Calu3 (cell line): Measurements from ENCODE around the gene LRRC27. TPM values are rescaled to one million over a fixed set of nuclear protein-coding genes. Genes with fewer than 3 reads are reported as not detected.

Experiments
- BruUV-seq: library from RNA; stranded (reverse); fragments of 400-500 nt; replicated peaks from 2 replicates; lab custom pipeline; 2021; lab: Mats Ljungman, UMichigan
- CTCF ChIA-PET: fragments of 300-600 bp; sonication (Branson Sonifier 250); formaldehyde crosslinking; loops from one replicate; lab custom pipeline; 2022; ENCODE audit warnings: antibody characterized with exemption; lab: Charles Lee
- DNase-seq: peaks from one replicate; pipeline ENCODE4 v3.0.0; 2022
- H3K27ac Mint-ChIP-seq: one replicate; pipeline ENCODE4 v1.8.0; 2022; ENCODE audit warnings: mixed read lengths; ENCODE audit not compliant: unreplicated experiment
- H3K27me3 Mint-ChIP-seq: one replicate; pipeline ENCODE4 v1.8.0; 2022; ENCODE audit warnings: mixed read lengths; ENCODE audit not compliant: unreplicated experiment
- H3K36me3 Mint-ChIP-seq: one replicate; pipeline ENCODE4 v1.8.0; 2022; ENCODE audit warnings: mild to moderate bottlenecking, moderate library complexity, mixed read lengths; ENCODE audit not compliant: insufficient read depth, unreplicated experiment
- H3K4me1 Mint-ChIP-seq: one replicate; pipeline ENCODE4 v1.8.0; 2022; ENCODE audit warnings: mild to moderate bottlenecking, low read depth, mixed read lengths; ENCODE audit not compliant: unreplicated experiment
- H3K4me3 Mint-ChIP-seq: one replicate; pipeline ENCODE4 v1.8.0; 2022; ENCODE audit warnings: mild to moderate bottlenecking, low read depth, moderate library complexity, mixed read lengths; ENCODE audit not compliant: unreplicated experiment
- H3K9me3 Mint-ChIP-seq: one replicate; pipeline ENCODE4 v1.8.0; 2022; ENCODE audit warnings: low read depth, mixed read lengths; ENCODE audit not compliant: unreplicated experiment
- intact Hi-C: fragments of 100-400 bp; cut with micrococcal nuclease; formaldehyde crosslinking; loops from one replicate; pipeline ENCODE4 v1.10.0; 2022; ENCODE audit not compliant: unreplicated experiment
- total RNA-seq: library from RNA; stranded (reverse); gene quantifications from 2 replicates; pipeline ENCODE4 v1.2.3, GENCODE V29; 2022
- TF ChIP-seq, protein P1 (sequence below): fragments of 200-600 bp; IDR thresholded peaks from one replicate; pipeline ENCODE4 v1.8.0; 2022; ENCODE audit warnings: antibody characterized with exemption; ENCODE audit not compliant: unreplicated experiment

Gene LRRC27
- total RNA-seq, 1 experiment from 2014 or later: 4.6 TPM

DNA sequence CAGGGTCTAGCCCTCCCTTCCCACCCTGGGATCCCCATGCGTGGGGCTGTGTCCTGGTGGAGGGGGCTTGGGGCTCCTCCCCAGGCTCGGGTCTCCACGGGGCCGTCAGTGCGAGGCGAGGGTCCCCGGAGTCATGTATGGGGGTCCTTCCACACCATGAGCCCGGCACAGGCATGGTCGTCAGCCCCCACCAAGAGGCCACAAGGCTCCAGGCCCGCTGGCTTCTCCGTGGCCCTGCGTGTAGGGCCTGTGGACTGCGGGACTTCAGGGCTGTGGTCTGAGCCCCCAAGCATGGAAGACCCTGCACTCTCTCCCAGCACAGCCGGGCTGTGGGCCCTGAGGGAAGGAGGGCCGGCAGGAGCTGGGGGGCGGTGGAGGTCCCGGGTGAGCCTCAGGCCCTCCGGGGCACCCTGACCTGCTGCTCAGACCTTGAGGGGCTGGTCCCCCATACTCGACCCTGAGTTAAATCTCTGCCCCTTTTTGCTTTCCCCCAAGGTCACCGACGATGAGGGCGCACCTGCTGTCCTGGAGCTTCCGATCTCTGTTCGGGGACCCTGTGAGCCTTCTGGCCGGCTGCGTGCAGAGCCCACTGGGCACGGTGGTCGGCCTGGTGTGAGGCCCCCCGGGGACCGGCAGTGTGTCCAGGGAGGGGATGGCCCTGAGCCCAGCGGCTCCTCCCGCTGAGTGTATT is 84.7 kb downstream of the LRRC27 start:
- no peaks in the 10 kb centered on the region for H3K9me3 Mint-ChIP-seq
- TF ChIP-seq, protein P1, sequence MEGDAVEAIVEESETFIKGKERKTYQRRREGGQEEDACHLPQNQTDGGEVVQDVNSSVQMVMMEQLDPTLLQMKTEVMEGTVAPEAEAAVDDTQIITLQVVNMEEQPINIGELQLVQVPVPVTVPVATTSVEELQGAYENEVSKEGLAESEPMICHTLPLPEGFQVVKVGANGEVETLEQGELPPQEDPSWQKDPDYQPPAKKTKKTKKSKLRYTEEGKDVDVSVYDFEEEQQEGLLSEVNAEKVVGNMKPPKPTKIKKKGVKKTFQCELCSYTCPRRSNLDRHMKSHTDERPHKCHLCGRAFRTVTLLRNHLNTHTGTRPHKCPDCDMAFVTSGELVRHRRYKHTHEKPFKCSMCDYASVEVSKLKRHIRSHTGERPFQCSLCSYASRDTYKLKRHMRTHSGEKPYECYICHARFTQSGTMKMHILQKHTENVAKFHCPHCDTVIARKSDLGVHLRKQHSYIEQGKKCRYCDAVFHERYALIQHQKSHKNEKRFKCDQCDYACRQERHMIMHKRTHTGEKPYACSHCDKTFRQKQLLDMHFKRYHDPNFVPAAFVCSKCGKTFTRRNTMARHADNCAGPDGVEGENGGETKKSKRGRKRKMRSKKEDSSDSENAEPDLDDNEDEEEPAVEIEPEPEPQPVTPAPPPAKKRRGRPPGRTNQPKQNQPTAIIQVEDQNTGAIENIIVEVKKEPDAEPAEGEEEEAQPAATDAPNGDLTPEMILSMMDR: no peak
- no peaks in the 10 kb centered on the region for H3K27me3 Mint-ChIP-seq
- no peak overlapping the region for H3K4me3 Mint-ChIP-seq
- BruUV-seq: no TSS peak
- no peak for DNase-seq
- CTCF ChIA-PET: no interaction called here
- H3K36me3 Mint-ChIP-seq: peaks cover 14% of the 10 kb centered on the region
- intact Hi-C loops: no loop called here
- H3K4me1 Mint-ChIP-seq: peaks cover 6% of the 10 kb centered on the region
- H3K27ac Mint-ChIP-seq: no peak overlapping the region

DNA sequence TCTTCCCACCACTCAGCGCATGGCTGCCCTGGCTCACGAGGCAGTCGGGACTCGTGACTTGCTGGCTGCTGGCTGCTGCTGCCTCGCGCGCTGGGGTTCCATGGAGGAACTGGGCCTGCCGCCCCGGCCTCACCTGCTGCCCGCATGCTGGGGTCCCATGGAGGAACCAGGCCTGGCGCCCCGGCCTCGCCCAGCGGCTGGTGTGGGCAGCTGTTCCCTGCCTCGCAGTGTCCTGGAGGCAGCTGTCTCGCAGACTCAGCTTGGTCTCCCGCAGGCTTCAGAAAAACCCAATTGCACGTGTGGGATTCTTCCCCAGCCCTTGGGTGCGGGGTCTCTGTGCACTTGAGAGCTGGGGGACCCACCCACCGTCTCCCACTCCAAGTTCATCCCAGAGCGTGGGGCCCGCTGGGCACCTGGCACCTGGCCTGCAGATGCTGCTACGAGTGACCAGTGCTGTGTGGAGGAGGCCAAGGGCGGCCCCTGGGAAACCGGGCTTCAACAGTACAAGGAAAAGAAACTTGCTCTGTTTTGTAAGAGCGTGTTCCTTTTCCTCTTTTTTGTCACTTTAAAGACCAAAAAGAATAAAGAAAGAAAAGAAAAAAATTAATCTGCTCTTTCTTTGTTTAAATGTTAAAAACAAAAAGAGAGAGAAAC is 85.4 kb downstream of the LRRC27 start:
- Mint-ChIP-seq H3K4me1 (peaks cover 6% of the 10 kb centered on the region), H3K36me3 (peaks cover 14% of the 10 kb centered on the region), H3K27me3 (no peaks in the 10 kb centered on the region), H3K9me3 (no peaks in the 10 kb centered on the region), H3K4me3 (no peak overlapping the region), H3K27ac (no peak overlapping the region)
- DNase-seq: no peak
- intact Hi-C loops: no loop called here
- BruUV-seq: no TSS peak
- TF ChIP-seq, protein P1: no peak
- CTCF ChIA-PET: no interaction called here

DNA sequence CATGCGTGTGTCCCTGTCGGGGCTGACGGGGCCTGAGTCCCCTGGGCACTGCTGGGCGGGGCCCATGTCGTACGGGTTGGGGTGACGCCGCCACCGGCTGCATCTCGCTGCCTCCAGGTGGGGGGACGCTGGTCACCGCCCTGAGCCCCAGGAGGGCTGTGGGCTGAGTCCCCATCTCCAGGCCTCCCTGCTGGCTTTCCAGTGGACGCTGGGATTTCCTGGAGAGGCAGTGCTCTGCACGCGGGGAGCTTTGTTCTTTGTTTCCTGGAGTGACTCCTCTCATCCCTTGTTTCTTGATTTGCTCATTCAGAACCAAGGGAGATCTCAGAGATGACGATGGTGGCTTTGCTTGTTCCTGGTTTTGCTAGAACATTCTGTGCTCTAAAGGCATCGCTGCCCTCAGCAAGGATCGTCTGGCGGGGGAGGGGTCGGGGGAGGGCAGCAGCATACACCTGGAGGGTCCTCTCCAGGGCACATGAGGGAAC is 86.0 kb downstream of the LRRC27 start:
- no TSS peak for BruUV-seq
- CTCF ChIA-PET: no interaction called here
- intact Hi-C loops: no loop called here
- no peaks in the 10 kb centered on the region for H3K27me3 Mint-ChIP-seq
- H3K9me3 Mint-ChIP-seq: no peaks in the 10 kb centered on the region
- H3K27ac Mint-ChIP-seq: no peak overlapping the region
- DNase-seq: no peak
- peaks cover 6% of the 10 kb centered on the region for H3K4me1 Mint-ChIP-seq
- no peak overlapping the region for H3K4me3 Mint-ChIP-seq
- H3K36me3 Mint-ChIP-seq: peaks cover 14% of the 10 kb centered on the region
- TF ChIP-seq, protein P1: no peak

DNA sequence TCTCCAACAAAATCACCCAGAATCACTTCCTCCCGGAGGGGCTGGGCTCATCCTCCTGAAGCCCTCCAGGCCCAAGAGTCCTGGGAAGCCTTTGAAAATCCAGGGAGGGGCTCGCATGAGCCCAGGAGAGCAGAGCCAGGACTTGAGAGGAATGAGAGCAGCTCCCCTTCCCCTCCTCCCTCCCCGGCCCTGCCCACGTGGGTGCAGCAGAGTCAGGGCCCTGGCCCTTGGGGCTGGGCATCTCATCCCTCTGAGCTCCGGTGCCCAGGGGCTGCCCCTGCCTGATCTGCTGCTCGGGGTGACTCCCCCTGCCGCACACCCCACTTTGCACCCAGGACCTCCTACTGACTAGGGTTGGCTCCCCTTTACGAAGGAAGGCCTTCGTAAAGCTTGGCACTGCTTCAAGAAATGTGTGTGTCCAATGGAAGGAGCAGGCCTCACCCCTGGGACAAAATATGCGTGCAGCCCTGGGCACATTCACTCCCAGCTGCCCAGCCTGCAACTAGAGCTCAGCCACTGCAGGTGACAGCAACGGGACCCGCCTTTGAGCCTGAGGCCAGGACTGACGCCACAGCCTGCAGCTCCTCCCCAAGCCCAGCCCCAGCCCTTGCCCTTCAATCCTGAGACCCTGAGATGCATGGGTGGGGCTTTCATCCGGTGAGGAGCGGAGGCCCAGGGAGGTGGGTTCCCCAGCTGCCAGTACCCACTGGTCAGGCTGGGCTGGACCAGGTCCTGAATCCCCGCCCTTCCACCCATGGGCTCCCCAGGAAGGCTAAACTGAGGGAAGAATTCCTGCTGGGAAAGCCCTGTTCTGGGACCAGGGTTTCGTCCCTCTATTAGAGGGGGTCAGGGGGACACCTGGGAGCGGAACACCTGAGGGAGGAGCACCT is 86.8 kb downstream of the LRRC27 start:
- CTCF ChIA-PET: interaction anchor here (1.0 to 1.6 kb wide), 3 partner anchors 9 to 28 kb away, joined by 3 to 5 read pairs (median 4); no protein-coding TSS in a partner anchor
- Mint-ChIP-seq H3K4me3 (no peak overlapping the region), H3K27me3 (no peaks in the 10 kb centered on the region), H3K9me3 (no peaks in the 10 kb centered on the region), H3K27ac (peak overlapping the region; percentile 39), H3K36me3 (peaks cover 12% of the 10 kb centered on the region), H3K4me1 (peaks cover 6% of the 10 kb centered on the region)
- peak; percentile 76 for DNase-seq
- intact Hi-C loops: no loop called here
- no TSS peak for BruUV-seq
- TF ChIP-seq, protein P1: no peak
